Pancreas (tissue), 10 donors: Measurements from ENCODE around the gene RTKN2. TPM values are rescaled to one million over a fixed set of nuclear protein-coding genes. Genes with fewer than 3 reads are reported as not detected.
A peak's percentile ranks its signal among the peaks of the same experiment; 100 is the strongest.

Experiments
- ATAC-seq, 4 donors: fragments of 200-7000 bp; cut with Tn5 transposase; one replicate each; pipeline versions ENCODE4 v1.8.0 to v1.9.1; 2020; ENCODE audit warnings: mild to moderate bottlenecking in 4 of 4, moderate library complexity in 4 of 4
- DNase-seq, 6 donors: peaks; one replicate each; pipeline ENCODE4 v3.0.0-alpha.2; 2020
- FAIRE-seq: peaks from 2 replicates; lab custom pipeline; 2012; peaks lifted over from hg19 to GRCh38; lab: Jason Lieb, UNC
- H3K27ac ChIP-seq, 4 donors: fragments of 200-600 bp; sonication (generic); 1 replicate in 3 of 4; 2 replicates in 1 of 4; pipeline versions ENCODE4 v1.5.0 to v1.8.0; 2020
- H3K27me3 ChIP-seq, 4 donors: fragments of 200-600 bp; one replicate each; pipeline ENCODE4 v1.8.0; 2021
- H3K36me3 ChIP-seq, 3 donors: fragments of 200-600 bp; sonication (generic) in 1 of 3; one replicate each; pipeline versions ENCODE4 v1.5.0 to v1.8.0; 2020 to 2021
- H3K4me1 ChIP-seq, 3 donors: fragments of 200-600 bp; one replicate each; pipeline ENCODE4 v1.8.0; 2021
- H3K4me3 ChIP-seq, 4 donors: fragments of 200-600 bp; sonication (generic) in 2 of 4; one replicate each; pipeline versions ENCODE4 v1.5.0 to v1.8.0; 2020 to 2021
- H3K9me3 ChIP-seq, 4 donors: fragments of 200-600 bp; one replicate each; pipeline ENCODE4 v1.8.0; 2021
- WGBS, 2 donors: extraction: QIAGEN DNeasy Blood & Tissue Kit; methylation state at CpG; one replicate each; pipeline ENCODE4 v1.1.7; 2013; 5-methylcytosine and 5-hydroxymethylcytosine counted together
- intact Hi-C, 3 donors: fragments of 100-400 bp; cut with DNase I; formaldehyde crosslinking; loops; one replicate each; pipeline versions ENCODE4 v1.11.1 to v1.14.2; 2022
- polyA plus RNA-seq, 2 donors: library from polyadenylated mRNA; stranded (reverse); fragments of 200-250 nt; gene quantifications; one replicate each; pipeline ENCODE4 v1.2.3, GENCODE V29; 2013
- total RNA-seq, 6 donors: library from RNA; stranded (reverse); fragmentation: NEBNext Ultra II Directional in 4 of 6; extraction: Animal tissue kit (Norgen Biotek cat#: 25700) in 4 of 6; gene quantifications; one replicate each; pipeline versions ENCODE4 v1.2.1 to v1.2.4, GENCODE V29; 2021 to 2023
- TF ChIP-seq, protein P1 (sequence below), 4 donors: fragments of 200-600 bp; sonication (generic) in 3 of 4; IDR thresholded peaks; one replicate each; pipeline versions ENCODE4 v1.5.0 to v1.8.0; 2021; ENCODE audit warnings: antibody characterized with exemption in 4 of 4
- donor health status: healthy with polysubstance abuse.
- donor health status: DM: no; HTN: no; CAD: no; lungs with moderate emphysema.
- donor health status: DM: no; HTN: no; CAD: no.
- donor health status: control.
- donor health status: control.
- donor health status: Bipolar disorder and iron deficiency.
- donor health status: DM: yes; HTN: yes; CAD: no.
- donor health status: DM: no; HTN: no; CAD: no.
- donor health status: DM: no; HTN: no; CAD: no.
- donor health status: DM: yes; HTN: yes; CAD: no.

Gene RTKN2
- total and polyA plus RNA-seq, 8 donors, result 0.04 to 0.31 (median 0.16) TPM; not detected in 1

DNA sequence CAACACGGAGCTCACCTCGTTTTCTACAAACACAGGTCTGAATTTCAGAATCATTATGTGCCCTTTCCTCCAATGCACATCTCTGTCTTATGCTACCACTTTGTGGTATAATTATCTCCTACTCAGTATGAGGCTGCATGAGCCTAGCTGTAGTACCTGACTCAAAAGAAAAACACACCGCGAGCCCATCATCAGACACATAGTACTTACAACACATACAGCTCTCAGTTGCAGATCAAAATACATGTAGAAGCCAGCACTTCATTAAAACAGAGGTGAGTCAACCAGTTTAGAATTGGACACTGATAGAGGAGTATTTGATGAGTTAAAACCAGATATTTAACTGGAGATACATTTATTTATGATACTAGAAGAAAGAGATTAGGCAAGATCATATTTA is 1.4 kb upstream of the RTKN2 start:
- H3K27ac ChIP-seq, result no peak overlapping the region
- H3K4me3 ChIP-seq, result no peak overlapping the region
- intact Hi-C loops, result no loop called here
- FAIRE-seq (no peak), DNase-seq (no peak), ATAC-seq (no peak)
- H3K36me3 ChIP-seq, result no peaks in the 10 kb centered on the region
- H3K9me3 ChIP-seq, result no peaks in the 10 kb centered on the region
- TF ChIP-seq, protein P1, sequence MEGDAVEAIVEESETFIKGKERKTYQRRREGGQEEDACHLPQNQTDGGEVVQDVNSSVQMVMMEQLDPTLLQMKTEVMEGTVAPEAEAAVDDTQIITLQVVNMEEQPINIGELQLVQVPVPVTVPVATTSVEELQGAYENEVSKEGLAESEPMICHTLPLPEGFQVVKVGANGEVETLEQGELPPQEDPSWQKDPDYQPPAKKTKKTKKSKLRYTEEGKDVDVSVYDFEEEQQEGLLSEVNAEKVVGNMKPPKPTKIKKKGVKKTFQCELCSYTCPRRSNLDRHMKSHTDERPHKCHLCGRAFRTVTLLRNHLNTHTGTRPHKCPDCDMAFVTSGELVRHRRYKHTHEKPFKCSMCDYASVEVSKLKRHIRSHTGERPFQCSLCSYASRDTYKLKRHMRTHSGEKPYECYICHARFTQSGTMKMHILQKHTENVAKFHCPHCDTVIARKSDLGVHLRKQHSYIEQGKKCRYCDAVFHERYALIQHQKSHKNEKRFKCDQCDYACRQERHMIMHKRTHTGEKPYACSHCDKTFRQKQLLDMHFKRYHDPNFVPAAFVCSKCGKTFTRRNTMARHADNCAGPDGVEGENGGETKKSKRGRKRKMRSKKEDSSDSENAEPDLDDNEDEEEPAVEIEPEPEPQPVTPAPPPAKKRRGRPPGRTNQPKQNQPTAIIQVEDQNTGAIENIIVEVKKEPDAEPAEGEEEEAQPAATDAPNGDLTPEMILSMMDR (IDR thresholded peaks at IDR 0.05), result no peak
- H3K4me1 ChIP-seq, result peaks cover 0 to 2% (median 0%) of the 10 kb centered on the region in 3 donors
- H3K27me3 ChIP-seq, result no peaks in the 10 kb centered on the region
- WGBS, 2 donors, result 82 to 87% methylated on average over 4 of the region's 4 CpGs

- ATAC-seq, result no peak
- Histone ChIP-seq H3K27me3 (no peaks in the 10 kb centered on the region), H3K4me1 (peaks cover 0 to 2% (median 0%) of the 10 kb centered on the region in 3 donors), H3K27ac (no peak overlapping the region), H3K9me3 (no peaks in the 10 kb centered on the region), H3K36me3 (no peaks in the 10 kb centered on the region), H3K4me3 (peak overlapping the region; percentile 50 to 73 (median 64))
- FAIRE-seq, result no peak
- intact Hi-C loops, result no loop called here
- TF ChIP-seq, protein P1 (IDR thresholded peaks at IDR 0.05), result no peak
- peak in 2 of 6 donors; percentile 11 to 48 for DNase-seq
- 1% methylated on average over 19 of the region's 19 CpGs for WGBS, 2 donors
Observed at GRCh38 chr10:62268027-62268398, 631 bp downstream of the RTKN2 start.

GRCh38 chr10:62266611-62267010 is 2.0 kb downstream of the RTKN2 start:
- DNase-seq (no peak), FAIRE-seq (no peak), ATAC-seq (no peak)
- Histone ChIP-seq H3K36me3 (no peaks in the 10 kb centered on the region), H3K27me3 (no peaks in the 10 kb centered on the region), H3K4me1 (peaks cover 0 to 2% (median 0%) of the 10 kb centered on the region in 3 donors), H3K4me3 (no peak overlapping the region), H3K9me3 (no peaks in the 10 kb centered on the region), H3K27ac (no peak overlapping the region)
- WGBS, 2 donors, result 37 to 42% methylated on average over 3 of the region's 3 CpGs
- intact Hi-C loops, result no loop called here
- TF ChIP-seq, protein P1 (IDR thresholded peaks at IDR 0.05), result no peak

DNA sequence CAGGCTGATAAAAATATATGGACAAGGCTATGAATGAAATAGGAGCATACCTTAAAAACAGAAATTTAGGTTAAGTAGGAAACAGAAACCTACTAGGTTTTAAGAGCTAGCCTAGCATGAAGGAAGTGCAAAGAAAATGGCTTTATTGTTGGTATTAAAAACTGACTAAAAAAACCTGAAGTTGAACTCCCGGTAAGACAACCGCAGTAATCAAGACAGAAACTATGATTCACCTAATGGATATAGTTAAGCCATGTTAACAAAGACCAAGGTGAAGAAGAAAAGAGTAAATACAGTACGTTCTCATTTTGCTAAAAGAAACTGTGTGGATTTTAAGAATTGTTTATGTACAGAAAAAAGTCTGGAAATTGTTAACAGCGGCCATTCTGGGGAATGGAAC is 2.5 kb downstream of the RTKN2 start:
- TF ChIP-seq, protein P1 (IDR thresholded peaks at IDR 0.05), result no peak
- FAIRE-seq, result no peak
- no peak overlapping the region for H3K27ac ChIP-seq
- no peaks in the 10 kb centered on the region for H3K9me3 ChIP-seq
- peaks cover 0 to 2% (median 0%) of the 10 kb centered on the region in 3 donors for H3K4me1 ChIP-seq
- H3K4me3 ChIP-seq, result no peak overlapping the region
- WGBS, 2 donors, result 55 to 63% methylated on average over 4 of the region's 4 CpGs
- DNase-seq, result no peak
- ATAC-seq, result no peak
- H3K27me3 ChIP-seq, result no peaks in the 10 kb centered on the region
- intact Hi-C loops, result no loop called here
- H3K36me3 ChIP-seq, result no peaks in the 10 kb centered on the region

- no peaks in the 10 kb centered on the region for H3K36me3 ChIP-seq
- peak in 3 of 4 donors; percentile 13 to 33 (median 23) for ATAC-seq
- no peak overlapping the region for H3K27ac ChIP-seq
- TF ChIP-seq, protein P1 (IDR thresholded peaks at IDR 0.05), result peak in 3 of 4 donors; percentile 30 to 49 (median 43)
- peak; percentile 88 for FAIRE-seq
- peaks cover 0 to 2% (median 0%) of the 10 kb centered on the region in 3 donors for H3K4me1 ChIP-seq
- intact Hi-C loops, result no loop called here
- peak in 1 of 6 donors; percentile 13 for DNase-seq
- H3K9me3 ChIP-seq, result no peaks in the 10 kb centered on the region
- no peak overlapping the region for H3K4me3 ChIP-seq
- no peaks in the 10 kb centered on the region for H3K27me3 ChIP-seq
- 3 to 6% methylated on average over 1 of the region's 1 CpG for WGBS, 2 donors
Observed at GRCh38 chr10:62264702-62265436, 3.8 kb downstream of the RTKN2 start.
